ENCODE data around the gene NOC2L. TPM values are rescaled to one million over a fixed set of nuclear protein-coding genes. Genes with fewer than 3 reads are reported as not detected.

Gene NOC2L
- total RNA-seq, 4 donors from 2014 or later, result 31.9 to 39.8 (median 34.6) TPM

GRCh38 chr1:945688-946556 lies 13.1 kb downstream of the NOC2L start:
- Histone ChIP-seq H3K27ac (no peak overlapping the region), H3K9me3 (no peaks in the 10 kb centered on the region), H3K4me1 (peaks cover 7 to 29% of the 10 kb centered on the region in 2 donors), H3K4me3 (replicated peaks in 1 of 3) (no peak overlapping the region), H3K27me3 (peaks cover 12% of the 10 kb centered on the region), H3K36me3 (peaks cover 16 to 38% of the 10 kb centered on the region in 2 donors)
- no peak for TF ChIP-seq POLR2A (IDR thresholded peaks at IDR 0.05)
- TF ChIP-seq CTCF (IDR thresholded peaks at IDR 0.05), result no peak
- 91 to 95% methylated on average over 20 to 23 of the region's 29 CpGs for WGBS, 2 donors
- intact Hi-C loops (cut with DNase I), result no loop called here
- no peak for DNase-seq

- H3K27ac ChIP-seq, result no peak overlapping the region
Measured at GRCh38 chr1:944341-945325, 14.4 kb downstream of the NOC2L start.

GRCh38 chr1:943545-944340 lies 15.3 kb downstream of the NOC2L start:
- Histone ChIP-seq H3K36me3 (peaks cover 7 to 23% of the 10 kb centered on the region in 2 donors), H3K4me3 (replicated peaks in 1 of 3) (no peak overlapping the region), H3K27me3 (peaks cover 12% of the 10 kb centered on the region), H3K9me3 (no peaks in the 10 kb centered on the region), H3K27ac (peak overlapping the region in 1 of 3 donors; percentile 87), H3K4me1 (peaks cover 13 to 47% of the 10 kb centered on the region in 2 donors)
- WGBS, 2 donors, result 76 to 78% methylated on average over 21 to 27 of the region's 27 CpGs
- DNase-seq, result no peak
- intact Hi-C loops (cut with DNase I), result no loop called here
- TF ChIP-seq POLR2A (IDR thresholded peaks at IDR 0.05) (no peak), CTCF (IDR thresholded peaks at IDR 0.05) (no peak)

More at GRCh38 chr1:944341-945325, 14.4 kb downstream of the NOC2L start:
- Histone ChIP-seq H3K27me3 (peaks cover 12% of the 10 kb centered on the region), H3K36me3 (peaks cover 8 to 29% of the 10 kb centered on the region in 2 donors), H3K9me3 (no peaks in the 10 kb centered on the region), H3K4me3 (replicated peaks in 1 of 3) (no peak overlapping the region), H3K4me1 (peaks cover 13 to 40% of the 10 kb centered on the region in 2 donors)
- DNase-seq, result no peak
- WGBS, 2 donors, result 79 to 83% methylated on average over 28 of the region's 28 CpGs
- intact Hi-C loops (cut with DNase I), result no loop called here
- no peak for TF ChIP-seq CTCF (IDR thresholded peaks at IDR 0.05)
- TF ChIP-seq POLR2A (IDR thresholded peaks at IDR 0.05), result no peak

- peaks cover 13 to 47% of the 10 kb centered on the region in 2 donors for H3K4me1 ChIP-seq
- no peak for DNase-seq
Measured at GRCh38 chr1:942864-943533, 16.1 kb downstream of the NOC2L start.

More at GRCh38 chr1:942864-943533, 16.1 kb downstream of the NOC2L start:
- Histone ChIP-seq H3K27ac (peak overlapping the region in 1 of 3 donors; percentile 87), H3K9me3 (no peaks in the 10 kb centered on the region), H3K4me3 (replicated peaks in 1 of 3) (peak overlapping the region in 1 of 3 donors; percentile 35), H3K36me3 (peaks cover 3 to 17% of the 10 kb centered on the region in 2 donors), H3K27me3 (peaks cover 12% of the 10 kb centered on the region)
- intact Hi-C loops (cut with DNase I), result no loop called here
- TF ChIP-seq POLR2A (IDR thresholded peaks at IDR 0.05) (no peak), CTCF (IDR thresholded peaks at IDR 0.05) (no peak)
- WGBS, 2 donors, result 4 to 23% methylated on average over 3 to 17 of the region's 27 CpGs

Measured in thyroid gland (tissue), 4 donors.